Stomach (tissue), 9 donors: ENCODE measurements around the gene EXPH5. TPM values are rescaled to one million over a fixed set of nuclear protein-coding genes. Genes with fewer than 3 reads are reported as not detected.

Experiments used
- DNase-seq, 2 donors: peaks; one replicate each; pipeline versions ENCODE4 v3.0.0 to v3.0.0-alpha.2; 2013 to 2019
- H3K27ac ChIP-seq, 5 donors: fragments of 200-600 bp in 4 of 5; sonication (generic) in 4 of 5; one replicate each; pipeline ENCODE4 v1.5.1; 2013 to 2019; ENCODE audit warnings: mild to moderate bottlenecking in 1 of 5, moderate library complexity in 1 of 5
- H3K27me3 ChIP-seq, 3 donors: fragments of 200-600 bp; sonication (generic); one replicate each; pipeline ENCODE4 v1.5.1; 2017 to 2019; ENCODE audit warnings: mixed run types in 1 of 3
- H3K36me3 ChIP-seq, 4 donors: fragments of 200-600 bp; sonication (generic); 1 replicate in 3 of 4; 2 replicates in 1 of 4; pipeline ENCODE4 v1.5.1; 2016 to 2019
- H3K4me1 ChIP-seq, 4 donors: fragments of 200-600 bp; sonication (generic); one replicate each; pipeline ENCODE4 v1.5.1; 2016 to 2019
- H3K4me3 ChIP-seq, 4 donors: fragments of 200-600 bp; sonication (generic) in 3 of 4; one replicate each; pipeline ENCODE4 v1.5.1; 2016 to 2019; ENCODE audit warnings: mild to moderate bottlenecking in 1 of 4
- H3K9me3 ChIP-seq, 4 donors: fragments of 200-600 bp; sonication (generic); one replicate each; pipeline ENCODE4 v1.5.1; 2016 to 2019
- CTCF ChIP-seq, 7 experiments: fragments of 450-650 bp in 4 of 7; fragments of 200-600 bp in 3 of 7; sonication (generic) in 3 of 7; IDR thresholded peaks; one replicate each; pipeline ENCODE4 v1.5.1; 2016 to 2019; ENCODE audit warnings: antibody characterized with exemption in 7 of 7, control low read depth in 2 of 7, mild to moderate bottlenecking in 1 of 7
- EP300 ChIP-seq: sonication (generic); formaldehyde crosslinking; IDR thresholded peaks from one replicate; pipeline ENCODE4 v1.6.1; 2017; ENCODE audit warnings: antibody characterized with exemption
- POLR2A ChIP-seq, 4 donors: fragments of 450-650 bp; IDR thresholded peaks; one replicate each; pipeline ENCODE4 v1.6.1; 2016; ENCODE audit warnings: antibody characterized with exemption in 4 of 4, control low read depth in 2 of 4, mild to moderate bottlenecking in 1 of 4, moderate library complexity in 1 of 4
- POLR2AphosphoS5 ChIP-seq, 3 donors: sonication (generic); formaldehyde crosslinking; IDR thresholded peaks; one replicate each; pipeline ENCODE4 v1.6.1; 2016; ENCODE audit warnings: antibody characterized with exemption in 3 of 3
- WGBS, 5 donors: extraction: QIAGEN DNeasy Blood & Tissue Kit in 3 of 5; methylation state at CpG; one replicate each; pipeline versions ENCODE4 v1.1.5 to v1.1.7; 2013 to 2018; 5-methylcytosine and 5-hydroxymethylcytosine counted together
- intact Hi-C: fragments of 100-400 bp; cut with DNase I; formaldehyde crosslinking; loops from one replicate; pipeline ENCODE4 v1.15.1; 2023; ENCODE audit warnings: low total_unique reads
- polyA plus RNA-seq, 3 donors: library from polyadenylated mRNA; stranded (reverse); fragments of 200-250 nt; gene quantifications; one replicate each; pipeline ENCODE4 v1.2.3, GENCODE V29; 2013
- total RNA-seq, 5 donors: library from RNA; depleted of rRNA; stranded (reverse); fragments of >200 nt; gene quantifications; one replicate each; pipeline versions ENCODE4 v1.1.0 to v1.2.3, GENCODE V29; 2014 to 2016
- donor health status: healthy with polysubstance abuse.
- donor health status: Bipolar disorder and iron deficiency.
- donor health status: healthy.

The EXPH5 gene
- total and polyA plus RNA-seq, 8 donors = 0.75 to 23.7 (median 12.0) TPM

GRCh38 chr11:108635106-108635505 lies 41.5 kb upstream of the EXPH5 start:
- Histone ChIP-seq H3K36me3 (no peaks in the 10 kb centered on the region), H3K27me3 (no peaks in the 10 kb centered on the region), H3K4me1 (no peaks in the 10 kb centered on the region), H3K4me3 (no peak overlapping the region), H3K27ac (no peak overlapping the region), H3K9me3 (no peaks in the 10 kb centered on the region)
- DNase-seq = no peak
- TF ChIP-seq CTCF (IDR thresholded peaks at IDR 0.05) = no peak
- TF ChIP-seq EP300 = no peak
- no peak for TF ChIP-seq POLR2A (IDR thresholded peaks at IDR 0.05)
- TF ChIP-seq POLR2AphosphoS5 (IDR thresholded peaks at IDR 0.05) = no peak
- intact Hi-C loops = no loop called here

- WGBS, 5 donors = 62 to 80% (median 67%) methylated on average over 2 of the region's 2 CpGs
- intact Hi-C loops = no loop called here
- Histone ChIP-seq H3K9me3 (peaks cover 0 to 7% (median 2%) of the 10 kb centered on the region in 4 donors), H3K27ac (no peak overlapping the region), H3K4me1 (no peaks in the 10 kb centered on the region), H3K4me3 (no peak overlapping the region), H3K36me3 (no peaks in the 10 kb centered on the region), H3K27me3 (no peaks in the 10 kb centered on the region)
- no peak for TF ChIP-seq POLR2A (IDR thresholded peaks at IDR 0.05)
- TF ChIP-seq EP300 = no peak
- no peak for TF ChIP-seq CTCF (IDR thresholded peaks at IDR 0.05)
- no peak for TF ChIP-seq POLR2AphosphoS5 (IDR thresholded peaks at IDR 0.05)
- no peak for DNase-seq
These were observed 38.6 kb upstream of the EXPH5 start for GRCh38 chr11:108632041-108632704.

- WGBS, 5 donors = 58 to 84% (median 74%) methylated on average over 2 to 3 of the region's 3 CpGs
- Histone ChIP-seq H3K4me1 (no peaks in the 10 kb centered on the region), H3K36me3 (no peaks in the 10 kb centered on the region), H3K27me3 (no peaks in the 10 kb centered on the region), H3K4me3 (no peak overlapping the region), H3K9me3 (peaks cover 0 to 7% (median 2%) of the 10 kb centered on the region in 4 donors), H3K27ac (no peak overlapping the region)
- TF ChIP-seq CTCF (IDR thresholded peaks at IDR 0.05) = no peak
- TF ChIP-seq EP300 = no peak
- TF ChIP-seq POLR2AphosphoS5 (IDR thresholded peaks at IDR 0.05) = no peak
- no peak for TF ChIP-seq POLR2A (IDR thresholded peaks at IDR 0.05)
- intact Hi-C loops = no loop called here
- DNase-seq = no peak
These were observed 35.7 kb upstream of the EXPH5 start for GRCh38 chr11:108629274-108629673.

GRCh38 chr11:108628812-108629211 lies 35.2 kb upstream of the EXPH5 start:
- TF ChIP-seq CTCF (IDR thresholded peaks at IDR 0.05) = no peak
- no peak for TF ChIP-seq POLR2AphosphoS5 (IDR thresholded peaks at IDR 0.05)
- TF ChIP-seq EP300 = no peak
- no peak for TF ChIP-seq POLR2A (IDR thresholded peaks at IDR 0.05)
- H3K9me3 ChIP-seq = peaks cover 0 to 7% (median 2%) of the 10 kb centered on the region in 4 donors
- WGBS, 5 donors = 83 to 100% (median 97%) methylated on average over 2 of the region's 2 CpGs
- intact Hi-C loops = no loop called here
- H3K4me3 ChIP-seq = no peak overlapping the region
- H3K27ac ChIP-seq = no peak overlapping the region
- no peaks in the 10 kb centered on the region for H3K27me3 ChIP-seq
- no peaks in the 10 kb centered on the region for H3K36me3 ChIP-seq
- no peak for DNase-seq
- H3K4me1 ChIP-seq = no peaks in the 10 kb centered on the region
